Middle frontal gyrus (tissue), 1 donor: Measurements from ENCODE around the gene C22orf23.
"Not testable (repeated sequence)": the region's sequence is repeated elsewhere in the genome, so short reads cannot be mapped to it uniquely, and the experiment has no call there.

ENCODE experiments used
- DNase-seq: peaks from one replicate; pipeline ENCODE4 v3.0.0-alpha.2; 2015; ENCODE audit warnings: low spot score; ENCODE audit errors: extremely low spot score

Gene C22orf23

GRCh38 chr22:37982938-37983859 is 29.8 kb upstream of the C22orf23 start:
- no peak for DNase-seq

DNA sequence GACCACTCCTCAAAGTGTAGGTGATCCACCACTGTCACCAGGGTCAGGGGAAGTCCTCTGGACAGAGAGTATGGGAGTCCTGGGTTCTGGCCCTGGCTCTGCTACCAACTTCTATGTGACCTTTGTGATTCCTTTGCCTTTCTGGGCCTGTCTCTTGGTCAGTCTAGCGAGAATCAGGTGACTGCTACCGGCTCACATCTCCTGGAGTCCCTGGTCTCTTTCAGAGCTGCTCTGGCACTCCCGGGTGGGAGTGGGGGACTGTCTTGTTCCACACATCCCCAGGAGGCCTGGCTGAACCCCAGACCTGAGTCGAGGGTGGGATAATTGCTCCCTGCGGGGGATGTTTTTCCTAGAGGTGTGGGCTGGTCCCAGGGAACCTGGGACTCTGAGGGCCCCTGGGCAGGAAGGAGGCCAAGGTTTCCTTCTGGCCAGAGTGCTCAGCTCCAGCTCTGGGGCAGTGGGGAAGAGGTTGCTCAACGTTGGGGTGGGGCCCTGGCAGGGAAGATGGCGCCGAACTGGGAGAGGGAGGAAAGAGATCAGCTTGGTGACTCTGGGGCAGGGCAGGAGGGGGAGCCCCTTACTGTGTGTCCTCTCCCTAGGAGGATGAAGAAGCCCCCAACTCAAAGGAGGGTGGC is 28.9 kb upstream of the C22orf23 start:
- no peak for DNase-seq

- no peak for DNase-seq
These were observed 28.0 kb upstream of the C22orf23 start for GRCh38 chr22:37981282-37982011.

- no peak for DNase-seq
These were observed 26.4 kb upstream of the C22orf23 start for GRCh38 chr22:37979782-37980181.

DNA sequence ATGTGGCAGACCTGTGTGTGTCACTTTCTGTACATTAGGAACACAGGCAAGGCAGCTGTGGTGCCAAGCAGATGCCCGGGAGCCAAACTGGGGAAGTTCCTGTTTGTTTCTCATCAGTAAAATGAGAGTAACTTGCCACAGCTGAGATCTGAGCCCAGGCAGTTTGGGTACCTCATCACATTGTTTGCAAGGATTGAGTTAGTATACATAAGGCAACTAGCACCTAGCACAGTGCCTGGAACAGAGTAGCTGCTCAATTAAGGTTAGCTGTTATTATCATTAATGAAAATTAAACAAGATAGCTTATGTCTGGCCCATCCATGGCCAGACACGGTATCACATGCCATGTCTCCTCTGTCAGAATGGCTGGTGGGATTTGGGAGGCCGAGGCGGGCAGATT is 23.1 kb upstream of the C22orf23 start:
- DNase-seq = no peak

DNA sequence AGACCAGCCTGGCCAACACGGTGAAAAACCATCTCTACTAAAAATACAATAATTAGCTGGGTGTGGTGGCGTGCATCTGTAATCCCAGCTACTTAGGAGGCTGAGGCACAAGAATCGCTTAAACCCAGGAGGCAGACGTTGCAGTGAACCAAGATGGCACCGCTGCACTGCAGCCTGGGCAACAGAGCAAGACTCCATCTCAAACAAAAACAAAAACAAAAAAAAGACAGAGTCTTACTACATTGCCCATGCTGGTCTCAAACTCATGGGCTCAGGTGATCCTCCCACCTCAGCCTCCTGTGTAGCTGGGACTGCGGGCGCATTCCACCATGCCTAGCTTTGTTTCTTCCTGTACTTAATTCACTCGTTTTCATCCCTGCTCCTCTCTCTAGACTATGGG is 22.6 kb upstream of the C22orf23 start:
- not testable (repeated sequence) for DNase-seq

GRCh38 chr22:37975153-37975552 is 21.8 kb upstream of the C22orf23 start:
- no peak for DNase-seq

GRCh38 chr22:37973271-37974170 is 20.1 kb upstream of the C22orf23 start:
- no peak for DNase-seq

GRCh38 chr22:37972527-37972926 is 19.1 kb upstream of the C22orf23 start:
- no peak for DNase-seq

DNA sequence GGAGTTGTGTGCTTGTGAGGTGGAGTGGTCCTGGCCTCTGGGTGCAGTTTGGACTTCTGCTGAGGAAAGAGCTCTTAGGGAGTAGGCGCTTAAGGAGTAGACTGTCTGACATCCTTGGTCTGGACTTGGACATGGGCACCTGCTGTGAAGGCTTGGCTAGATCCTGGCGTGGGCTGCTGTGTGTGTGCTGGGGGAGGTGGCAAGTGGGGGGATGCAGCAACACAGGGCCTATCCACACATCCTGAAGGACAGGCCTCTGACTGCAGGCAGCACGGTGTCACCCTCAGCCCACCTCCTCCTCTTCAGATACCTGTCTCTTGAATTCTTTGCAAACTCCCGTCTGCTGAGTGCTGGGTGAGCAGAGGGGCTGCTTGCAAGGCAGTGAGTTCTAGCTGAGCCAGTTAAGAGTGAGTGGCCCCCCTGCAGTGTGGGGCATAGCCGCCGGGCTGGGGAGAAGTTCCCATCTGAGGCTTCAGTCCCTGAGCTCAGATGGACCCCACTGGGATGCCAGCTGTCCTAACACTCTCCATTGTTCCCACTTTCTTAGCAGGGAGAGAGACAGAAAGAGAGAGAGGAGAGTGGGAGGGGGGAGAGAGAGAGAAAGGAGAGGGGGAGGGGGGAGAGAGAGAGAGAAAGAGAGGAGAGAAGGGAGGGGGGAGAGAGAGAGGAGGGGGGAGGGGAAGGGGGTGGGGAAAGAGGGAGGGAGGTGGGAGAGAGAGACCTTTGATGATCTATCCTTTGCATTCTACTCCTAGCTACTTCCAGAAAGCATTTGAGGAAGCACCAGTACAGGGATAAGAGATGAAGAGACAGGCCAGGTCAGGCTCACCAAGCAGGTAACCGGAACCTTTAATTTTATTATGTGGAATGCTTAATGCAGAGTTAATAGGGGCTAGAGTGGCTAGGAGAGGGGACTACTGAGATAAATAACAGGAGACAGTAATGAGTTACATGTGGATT is 18.4 kb upstream of the C22orf23 start:
- no peak for DNase-seq

DNA sequence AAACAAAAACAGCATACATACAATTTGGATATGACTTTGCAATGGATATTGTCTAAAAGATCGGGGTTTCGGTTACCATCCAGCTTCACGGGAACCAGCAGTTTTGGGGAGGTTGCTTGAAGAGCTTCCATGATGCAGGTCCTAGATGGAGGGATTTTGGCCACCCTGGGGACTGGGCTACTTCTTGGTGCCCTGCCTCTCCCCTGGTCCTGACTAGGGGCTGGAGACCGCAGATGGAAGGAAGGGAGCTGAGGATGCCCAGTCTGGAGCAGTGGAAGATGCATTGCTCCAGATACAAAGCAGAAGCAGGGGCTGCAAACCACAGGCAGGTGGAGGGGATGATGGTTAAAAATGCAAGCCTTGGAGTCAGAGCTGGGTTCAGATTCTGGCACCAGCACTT is 17.5 kb upstream of the C22orf23 start:
- no peak for DNase-seq

GRCh38 chr22:37968452-37969251 is 15.3 kb upstream of the C22orf23 start:
- DNase-seq = peak; percentile 63

DNA sequence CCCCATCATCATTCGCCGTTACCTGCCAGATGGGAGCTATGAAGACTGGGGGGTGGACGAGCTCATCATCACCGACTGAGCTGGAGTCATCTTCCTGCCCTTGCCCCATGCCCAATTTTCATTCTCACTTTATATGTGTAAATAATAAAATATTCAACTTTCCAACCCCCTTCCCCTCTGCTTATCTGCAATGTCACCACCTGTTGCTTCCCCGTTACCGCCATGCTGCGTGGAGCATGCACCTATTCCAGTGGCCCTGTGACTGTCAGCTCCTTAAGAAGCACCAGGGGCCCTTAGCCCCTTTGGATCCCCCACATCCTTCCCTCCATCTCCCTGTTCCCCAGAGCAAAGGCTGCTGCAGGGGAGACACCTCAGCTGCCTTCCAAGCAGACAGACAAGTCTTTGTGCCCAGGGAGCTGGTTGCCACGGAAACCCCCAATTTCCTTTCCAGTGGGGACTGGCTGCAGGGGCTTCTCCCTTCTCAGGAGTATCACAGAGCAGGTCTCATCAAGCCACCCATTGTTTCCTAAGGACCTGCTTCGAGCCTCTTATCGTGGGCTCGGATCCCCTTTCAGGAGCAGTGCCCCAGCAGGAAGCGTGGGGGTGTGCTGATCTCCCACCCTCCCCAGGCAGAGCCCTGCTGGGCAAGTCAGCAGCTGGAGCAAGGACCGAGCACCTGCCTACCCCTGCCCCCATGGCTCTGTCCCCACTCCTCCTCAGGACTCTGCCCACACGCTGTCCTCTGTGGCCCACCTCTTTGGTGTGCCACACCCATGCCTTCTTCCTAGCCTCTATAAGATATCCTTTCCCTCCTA is 14.4 kb upstream of the C22orf23 start:
- DNase-seq = no peak

DNA sequence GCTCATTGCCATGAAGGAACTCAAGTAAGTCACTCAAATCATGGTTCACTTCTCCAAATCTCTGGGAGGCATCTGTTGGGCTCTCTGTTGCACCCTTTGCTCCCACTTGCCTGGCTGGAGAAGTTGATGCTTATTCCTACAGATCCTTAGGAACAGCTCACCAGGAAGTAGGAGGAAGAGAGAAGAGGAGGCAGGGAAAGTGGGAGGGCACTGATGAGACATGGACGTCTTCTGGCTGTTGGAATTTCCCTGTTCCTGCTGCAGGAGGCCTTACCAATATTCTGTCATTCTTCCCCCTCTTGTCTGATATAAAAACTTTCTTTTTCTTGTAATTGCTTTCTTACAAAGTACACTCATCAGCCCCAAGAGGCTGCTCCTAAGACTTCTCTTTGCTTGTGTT is 13.7 kb upstream of the C22orf23 start:
- no peak for DNase-seq

- DNase-seq = no peak
These were observed 12.7 kb upstream of the C22orf23 start for GRCh38 chr22:37965940-37966664.

DNA sequence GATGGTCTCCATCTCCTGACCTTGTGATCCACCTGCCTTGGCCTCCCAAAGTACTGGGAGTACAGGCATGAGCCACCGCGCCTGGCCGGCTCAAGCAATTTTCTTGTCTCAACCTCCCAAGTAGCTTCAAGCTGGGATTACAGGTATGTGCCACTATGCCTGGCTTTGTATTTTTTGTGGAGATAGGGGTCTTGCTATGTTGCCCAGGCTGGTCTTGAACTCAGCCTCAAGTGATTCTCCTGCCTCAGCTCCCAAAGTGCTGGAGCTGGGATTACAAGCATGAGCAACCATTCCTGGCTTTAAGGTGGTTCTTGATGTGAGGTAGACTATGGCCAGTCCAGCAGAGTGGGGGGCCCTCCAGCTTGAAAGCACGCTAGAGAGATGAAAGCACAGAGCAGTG is 7.7 kb upstream of the C22orf23 start:
- DNase-seq = no peak

- no peak for DNase-seq
These were observed 5.9 kb upstream of the C22orf23 start for GRCh38 chr22:37959231-37959825.
